ENCODE results near the gene PROC.

DNA sequence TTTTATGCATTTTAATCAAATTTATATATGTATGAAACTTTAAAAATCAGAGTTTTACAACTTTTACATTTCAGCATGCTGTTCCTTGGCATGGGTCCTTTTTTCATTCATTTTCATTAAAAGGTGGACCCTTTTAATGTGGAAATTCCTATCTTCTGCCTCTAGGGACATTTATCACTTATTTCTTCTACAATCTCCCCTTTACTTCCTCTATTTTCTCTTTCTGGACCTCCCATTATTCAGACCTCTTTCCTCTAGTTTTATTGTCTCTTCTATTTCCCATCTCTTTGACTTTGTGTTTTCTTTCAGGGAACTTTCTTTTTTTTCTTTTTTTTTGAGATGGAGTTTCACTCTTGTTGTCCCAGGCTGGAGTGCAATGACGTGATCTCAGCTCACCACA lies 5.7 kb downstream of the PROC start:
- TF ChIP-seq ZNF124 (CRISPR knock-in tag; IDR thresholded peaks at IDR 0.05) (no peak), E2F4 (CRISPR knock-in tag; IDR thresholded peaks at IDR 0.05; ENCODE audit: low read depth) (no peak), PHF8 (IDR thresholded peaks at IDR 0.05; ENCODE audit: borderline replicate concordance, low read length) (no peak), ZNF217 (CRISPR knock-in tag; IDR thresholded peaks at IDR 0.05) (no peak), CTCF (IDR thresholded peaks at IDR 0.05 in 2 of 3, conservative IDR thresholded peaks at IDR 0.05 in 1 of 3; ENCODE audit: insufficient read depth in 2 of 3, low read depth in 1 of 3, low read length in 3 of 3) (no peak), MEF2A (IDR thresholded peaks at IDR 0.05; ENCODE audit: control insufficient read depth, low read depth, low read length) (no peak), POU5F1 (IDR thresholded peaks at IDR 0.05; ENCODE audit: borderline replicate concordance, low read depth, low read length, partially characterized antibody) (no peak), TEAD2 (tag; IDR thresholded peaks at IDR 0.05) (no peak), ELF2 (CRISPR knock-in tag; IDR thresholded peaks at IDR 0.05) (no peak)
